K562 (cell line): ENCODE data around the gene COL16A1.

Experiments used
- ARHGAP35 ChIP-seq: fragments of 450-650 bp; IDR thresholded peaks from 2 replicates; pipeline ENCODE4 v1.6.1; 2018; ENCODE audit not compliant: partially characterized antibody
- RCOR1 ChIP-seq, 2 experiments: IDR thresholded peaks; 2 replicates each; pipeline ENCODE4 v1.6.1; 2012; ENCODE audit warnings: low read depth in 2 of 2, low read length in 2 of 2, borderline replicate concordance in 1 of 2, improper control_type of control experiment in 1 of 2
- TF ChIP-seq, protein P1 (sequence below): sonication (generic); formaldehyde crosslinking; IDR thresholded peaks from 2 replicates; pipeline ENCODE4 v1.8.0; 2023; ENCODE audit warnings: mild to moderate bottlenecking, missing genetic modification reagents

GRCh38 chr1:31662463-31662862, 41.4 kb downstream of the COL16A1 start:
- TF ChIP-seq, protein P1, sequence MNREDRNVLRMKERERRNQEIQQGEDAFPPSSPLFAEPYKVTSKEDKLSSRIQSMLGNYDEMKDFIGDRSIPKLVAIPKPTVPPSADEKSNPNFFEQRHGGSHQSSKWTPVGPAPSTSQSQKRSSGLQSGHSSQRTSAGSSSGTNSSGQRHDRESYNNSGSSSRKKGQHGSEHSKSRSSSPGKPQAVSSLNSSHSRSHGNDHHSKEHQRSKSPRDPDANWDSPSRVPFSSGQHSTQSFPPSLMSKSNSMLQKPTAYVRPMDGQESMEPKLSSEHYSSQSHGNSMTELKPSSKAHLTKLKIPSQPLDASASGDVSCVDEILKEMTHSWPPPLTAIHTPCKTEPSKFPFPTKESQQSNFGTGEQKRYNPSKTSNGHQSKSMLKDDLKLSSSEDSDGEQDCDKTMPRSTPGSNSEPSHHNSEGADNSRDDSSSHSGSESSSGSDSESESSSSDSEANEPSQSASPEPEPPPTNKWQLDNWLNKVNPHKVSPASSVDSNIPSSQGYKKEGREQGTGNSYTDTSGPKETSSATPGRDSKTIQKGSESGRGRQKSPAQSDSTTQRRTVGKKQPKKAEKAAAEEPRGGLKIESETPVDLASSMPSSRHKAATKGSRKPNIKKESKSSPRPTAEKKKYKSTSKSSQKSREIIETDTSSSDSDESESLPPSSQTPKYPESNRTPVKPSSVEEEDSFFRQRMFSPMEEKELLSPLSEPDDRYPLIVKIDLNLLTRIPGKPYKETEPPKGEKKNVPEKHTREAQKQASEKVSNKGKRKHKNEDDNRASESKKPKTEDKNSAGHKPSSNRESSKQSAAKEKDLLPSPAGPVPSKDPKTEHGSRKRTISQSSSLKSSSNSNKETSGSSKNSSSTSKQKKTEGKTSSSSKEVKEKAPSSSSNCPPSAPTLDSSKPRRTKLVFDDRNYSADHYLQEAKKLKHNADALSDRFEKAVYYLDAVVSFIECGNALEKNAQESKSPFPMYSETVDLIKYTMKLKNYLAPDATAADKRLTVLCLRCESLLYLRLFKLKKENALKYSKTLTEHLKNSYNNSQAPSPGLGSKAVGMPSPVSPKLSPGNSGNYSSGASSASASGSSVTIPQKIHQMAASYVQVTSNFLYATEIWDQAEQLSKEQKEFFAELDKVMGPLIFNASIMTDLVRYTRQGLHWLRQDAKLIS (CRISPR knock-in tag), result no peak
- TF ChIP-seq ARHGAP35, result no peak
- no peak for TF ChIP-seq RCOR1 (IDR thresholded peaks at IDR 0.05; ENCODE audit: borderline replicate concordance in 1 of 2, low read depth in 2 of 2, low read length in 2 of 2)
